OCI-LY1 (cell line): ENCODE data around the gene PCSK5.

Experiments used
- H2AFZ ChIP-seq: fragments of 200-600 bp; sonication (generic), shearing (Covaris generic); 2 replicates; pipeline ENCODE4 v1.6.0; 2014; ENCODE audit warnings: antibody characterized with exemption, mild to moderate bottlenecking, low read length
- H3F3A ChIP-seq: fragments of 200-600 bp; sonication (generic), shearing (Covaris generic); 2 replicates; pipeline ENCODE4 v1.6.0; 2014; ENCODE audit warnings: mild to moderate bottlenecking, antibody characterized with exemption, low read length, moderate library complexity; ENCODE audit not compliant: insufficient read depth
- H3K27ac ChIP-seq: fragments of 200-600 bp; sonication (generic); 2 replicates; pipeline ENCODE4 v1.5.1; 2014; ENCODE audit warnings: low read length, mixed run types, mild to moderate bottlenecking, low read depth; ENCODE audit not compliant: poor library complexity, severe bottlenecking
- H3K27me3 ChIP-seq: fragments of 200-600 bp; sonication (generic); 2 replicates; pipeline ENCODE4 v1.6.0; 2014; ENCODE audit warnings: antibody characterized with exemption, mild to moderate bottlenecking, low read length, moderate library complexity; ENCODE audit not compliant: insufficient read depth
- H3K36me3 ChIP-seq: fragments of 200-600 bp; sonication (generic); 2 replicates; pipeline ENCODE4 v1.6.1; 2014; ENCODE audit warnings: mild to moderate bottlenecking, antibody characterized with exemption, low read length, moderate library complexity, mixed read lengths; ENCODE audit not compliant: insufficient read depth
- H3K4me1 ChIP-seq: fragments of 200-600 bp; sonication (generic); 2 replicates; pipeline ENCODE4 v1.5.1; 2014; ENCODE audit warnings: mild to moderate bottlenecking, low read length, moderate library complexity; ENCODE audit not compliant: insufficient read depth, severe bottlenecking
- H3K4me2 ChIP-seq: fragments of 200-600 bp; sonication (generic), shearing (Covaris generic); 2 replicates; pipeline ENCODE4 v1.6.1; 2014; ENCODE audit warnings: low read length
- H3K4me3 ChIP-seq: fragments of 200-600 bp; sonication (generic); 2 replicates; pipeline ENCODE4 v1.5.1; 2014; ENCODE audit warnings: low read length, low read depth, mild to moderate bottlenecking, mixed read lengths; ENCODE audit not compliant: poor library complexity, severe bottlenecking
- H3K79me2 ChIP-seq: fragments of 200-600 bp; shearing (Covaris generic); 2 replicates; pipeline ENCODE4 v1.6.1; 2016; ENCODE audit warnings: mixed run types, low read length, mixed read lengths; ENCODE audit not compliant: insufficient read depth
- H3K9ac ChIP-seq: fragments of 200-600 bp; sonication (generic), shearing (Covaris generic); 2 replicates; pipeline ENCODE4 v1.6.1; 2014; ENCODE audit warnings: mild to moderate bottlenecking, low read length, mixed read lengths
- H3K9me2 ChIP-seq: fragments of 200-600 bp; sonication (generic), shearing (Covaris generic); 2 replicates; pipeline ENCODE4 v1.6.1; 2014; ENCODE audit warnings: low read depth, mild to moderate bottlenecking, low read length, mixed read lengths
- H3K9me3 ChIP-seq: fragments of 200-600 bp; shearing (Covaris generic); 2 replicates; pipeline ENCODE4 v1.6.1; 2014; ENCODE audit warnings: low read length, mixed read lengths
- H4K20me1 ChIP-seq: fragments of 200-600 bp; sonication (generic), shearing (Covaris generic); 2 replicates; pipeline ENCODE4 v1.6.0; 2016; ENCODE audit warnings: mild to moderate bottlenecking, low read length; ENCODE audit not compliant: insufficient read depth
- EZH2 ChIP-seq: fragments of 200-600 bp; sonication (generic), shearing (Covaris generic); IDR thresholded peaks from 2 replicates; pipeline ENCODE4 v1.8.0; 2017; ENCODE audit warnings: borderline replicate concordance, mixed run types, mild to moderate bottlenecking, antibody characterized with exemption, low read length, moderate library complexity, mixed read lengths
- TF ChIP-seq, protein P1 (sequence below): fragments of 200-600 bp; sonication (generic), shearing (Covaris generic); IDR thresholded peaks from 2 replicates; pipeline ENCODE4 v1.5.1; 2017; ENCODE audit warnings: mild to moderate bottlenecking, antibody characterized with exemption, low read length, moderate library complexity, mixed read lengths

Gene PCSK5

GRCh38 chr9:75921391-75922127 is 31.1 kb downstream of the PCSK5 start:
- Histone ChIP-seq H3K9me2 (no peaks in the 10 kb centered on the region), H3K27ac (no peak overlapping the region), H3K4me2 (no peak overlapping the region), H3K9ac (no peak overlapping the region), H3K4me1 (no peaks in the 10 kb centered on the region), H3K27me3 (no peaks in the 10 kb centered on the region), H3K4me3 (no peak overlapping the region), H4K20me1 (no peaks in the 10 kb centered on the region), H3K79me2 (no peaks in the 10 kb centered on the region), H3K36me3 (no peaks in the 10 kb centered on the region), H3F3A (no peaks in the 10 kb centered on the region), H2AFZ (no peak overlapping the region), H3K9me3 (no peaks in the 10 kb centered on the region)
- no peak for TF ChIP-seq EZH2
- TF ChIP-seq, protein P1, sequence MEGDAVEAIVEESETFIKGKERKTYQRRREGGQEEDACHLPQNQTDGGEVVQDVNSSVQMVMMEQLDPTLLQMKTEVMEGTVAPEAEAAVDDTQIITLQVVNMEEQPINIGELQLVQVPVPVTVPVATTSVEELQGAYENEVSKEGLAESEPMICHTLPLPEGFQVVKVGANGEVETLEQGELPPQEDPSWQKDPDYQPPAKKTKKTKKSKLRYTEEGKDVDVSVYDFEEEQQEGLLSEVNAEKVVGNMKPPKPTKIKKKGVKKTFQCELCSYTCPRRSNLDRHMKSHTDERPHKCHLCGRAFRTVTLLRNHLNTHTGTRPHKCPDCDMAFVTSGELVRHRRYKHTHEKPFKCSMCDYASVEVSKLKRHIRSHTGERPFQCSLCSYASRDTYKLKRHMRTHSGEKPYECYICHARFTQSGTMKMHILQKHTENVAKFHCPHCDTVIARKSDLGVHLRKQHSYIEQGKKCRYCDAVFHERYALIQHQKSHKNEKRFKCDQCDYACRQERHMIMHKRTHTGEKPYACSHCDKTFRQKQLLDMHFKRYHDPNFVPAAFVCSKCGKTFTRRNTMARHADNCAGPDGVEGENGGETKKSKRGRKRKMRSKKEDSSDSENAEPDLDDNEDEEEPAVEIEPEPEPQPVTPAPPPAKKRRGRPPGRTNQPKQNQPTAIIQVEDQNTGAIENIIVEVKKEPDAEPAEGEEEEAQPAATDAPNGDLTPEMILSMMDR, result no peak

- Histone ChIP-seq H3K36me3 (no peaks in the 10 kb centered on the region), H3F3A (no peaks in the 10 kb centered on the region), H3K4me2 (no peak overlapping the region), H3K27ac (no peak overlapping the region), H3K4me1 (no peaks in the 10 kb centered on the region), H4K20me1 (no peaks in the 10 kb centered on the region), H3K4me3 (no peak overlapping the region), H3K9ac (no peak overlapping the region), H3K9me3 (no peaks in the 10 kb centered on the region), H2AFZ (no peak overlapping the region), H3K27me3 (no peaks in the 10 kb centered on the region), H3K79me2 (no peaks in the 10 kb centered on the region), H3K9me2 (no peaks in the 10 kb centered on the region)
- no peak for TF ChIP-seq EZH2
- TF ChIP-seq, protein P1, result no peak
Observed at GRCh38 chr9:75926385-75926784, 35.9 kb downstream of the PCSK5 start.

- H3K9me2 ChIP-seq, result no peaks in the 10 kb centered on the region
- TF ChIP-seq EZH2, result no peak
- TF ChIP-seq, protein P1, result no peak
- H3F3A ChIP-seq, result no peaks in the 10 kb centered on the region
- no peaks in the 10 kb centered on the region for H3K4me1 ChIP-seq
- H3K9me3 ChIP-seq, result no peaks in the 10 kb centered on the region
- no peak overlapping the region for H2AFZ ChIP-seq
- no peak overlapping the region for H3K4me2 ChIP-seq
- no peaks in the 10 kb centered on the region for H3K79me2 ChIP-seq
- no peak overlapping the region for H3K27ac ChIP-seq
- H3K4me3 ChIP-seq, result no peak overlapping the region
- no peaks in the 10 kb centered on the region for H3K36me3 ChIP-seq
- H4K20me1 ChIP-seq, result no peaks in the 10 kb centered on the region
- no peak overlapping the region for H3K9ac ChIP-seq
- H3K27me3 ChIP-seq, result no peaks in the 10 kb centered on the region
Observed at GRCh38 chr9:75927356-75927755, 36.9 kb downstream of the PCSK5 start.
